ENCODE results near the gene EML5.

DNA sequence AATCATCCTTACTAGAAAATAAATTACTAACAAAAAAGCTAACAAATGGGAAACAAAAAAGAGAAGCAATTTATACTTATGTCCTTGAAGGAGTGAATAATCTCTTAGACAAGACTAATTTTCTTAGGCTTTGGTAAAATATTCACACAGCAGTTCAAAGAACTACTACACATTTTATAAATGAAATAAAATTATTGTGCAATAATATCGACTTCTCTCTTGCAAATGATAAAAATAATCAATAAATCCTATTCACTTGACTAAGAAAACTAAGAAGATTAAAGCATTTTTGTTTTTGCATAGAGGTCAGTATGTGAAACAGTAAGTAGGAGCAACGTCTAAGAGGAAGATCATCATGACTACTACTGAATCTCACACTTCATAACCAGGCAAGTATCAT, 82.0 kb downstream of the EML5 start:
- TF ChIP-seq POLR2AphosphoS5 (IDR thresholded peaks at IDR 0.05; ENCODE audit: low read depth, low read length) (no peak), TAF1 (IDR thresholded peaks at IDR 0.05; ENCODE audit: borderline replicate concordance, insufficient read depth, low read length) (no peak)
- TF ChIP-seq, protein P1, sequence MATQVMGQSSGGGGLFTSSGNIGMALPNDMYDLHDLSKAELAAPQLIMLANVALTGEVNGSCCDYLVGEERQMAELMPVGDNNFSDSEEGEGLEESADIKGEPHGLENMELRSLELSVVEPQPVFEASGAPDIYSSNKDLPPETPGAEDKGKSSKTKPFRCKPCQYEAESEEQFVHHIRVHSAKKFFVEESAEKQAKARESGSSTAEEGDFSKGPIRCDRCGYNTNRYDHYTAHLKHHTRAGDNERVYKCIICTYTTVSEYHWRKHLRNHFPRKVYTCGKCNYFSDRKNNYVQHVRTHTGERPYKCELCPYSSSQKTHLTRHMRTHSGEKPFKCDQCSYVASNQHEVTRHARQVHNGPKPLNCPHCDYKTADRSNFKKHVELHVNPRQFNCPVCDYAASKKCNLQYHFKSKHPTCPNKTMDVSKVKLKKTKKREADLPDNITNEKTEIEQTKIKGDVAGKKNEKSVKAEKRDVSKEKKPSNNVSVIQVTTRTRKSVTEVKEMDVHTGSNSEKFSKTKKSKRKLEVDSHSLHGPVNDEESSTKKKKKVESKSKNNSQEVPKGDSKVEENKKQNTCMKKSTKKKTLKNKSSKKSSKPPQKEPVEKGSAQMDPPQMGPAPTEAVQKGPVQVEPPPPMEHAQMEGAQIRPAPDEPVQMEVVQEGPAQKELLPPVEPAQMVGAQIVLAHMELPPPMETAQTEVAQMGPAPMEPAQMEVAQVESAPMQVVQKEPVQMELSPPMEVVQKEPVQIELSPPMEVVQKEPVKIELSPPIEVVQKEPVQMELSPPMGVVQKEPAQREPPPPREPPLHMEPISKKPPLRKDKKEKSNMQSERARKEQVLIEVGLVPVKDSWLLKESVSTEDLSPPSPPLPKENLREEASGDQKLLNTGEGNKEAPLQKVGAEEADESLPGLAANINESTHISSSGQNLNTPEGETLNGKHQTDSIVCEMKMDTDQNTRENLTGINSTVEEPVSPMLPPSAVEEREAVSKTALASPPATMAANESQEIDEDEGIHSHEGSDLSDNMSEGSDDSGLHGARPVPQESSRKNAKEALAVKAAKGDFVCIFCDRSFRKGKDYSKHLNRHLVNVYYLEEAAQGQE (IDR thresholded peaks at IDR 0.05; ENCODE audit: insufficient read depth in 1 of 2, low read depth in 2 of 2, low read length in 2 of 2), result no peak
